GM12864 (cell line): Measurements from ENCODE around the gene ANXA4.

Experiments
- DNase-seq: peaks from one replicate; pipeline ENCODE4 v3.0.0-alpha.2; 2011; ENCODE audit warnings: low read depth
- H3K4me3 ChIP-seq: 2 replicates; pipeline ENCODE4 v1.5.1; 2011; ENCODE audit warnings: mild to moderate bottlenecking, low read depth, low read length, control low read depth
- TF ChIP-seq, protein P1 (sequence below): IDR thresholded peaks from 2 replicates; pipeline ENCODE4 v1.5.1; 2011; ENCODE audit warnings: low read depth, mild to moderate bottlenecking, moderate library complexity, low read length, control low read depth, inconsistent platforms; ENCODE audit errors: missing control alignments

Gene ANXA4

DNA sequence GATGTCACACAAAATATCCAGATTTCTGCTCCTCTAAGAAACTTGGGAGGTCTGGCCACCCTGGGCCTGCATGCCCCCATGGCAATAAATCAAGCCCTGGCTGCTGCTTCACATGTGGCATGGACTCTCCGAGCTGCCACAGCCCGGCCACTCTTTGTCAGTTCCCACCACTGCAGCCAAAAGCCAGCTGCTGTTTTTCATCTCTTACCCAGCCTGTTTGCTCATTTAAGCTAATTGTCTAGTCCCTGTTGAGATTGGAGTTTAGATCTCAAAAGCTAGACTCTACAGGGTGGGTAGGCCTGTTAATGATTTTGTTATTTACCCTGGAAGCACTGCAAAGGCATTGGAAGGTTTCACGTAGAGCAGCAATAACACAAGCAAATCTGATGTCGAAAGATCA lies 20.9 kb upstream of the ANXA4 start:
- TF ChIP-seq, protein P1, sequence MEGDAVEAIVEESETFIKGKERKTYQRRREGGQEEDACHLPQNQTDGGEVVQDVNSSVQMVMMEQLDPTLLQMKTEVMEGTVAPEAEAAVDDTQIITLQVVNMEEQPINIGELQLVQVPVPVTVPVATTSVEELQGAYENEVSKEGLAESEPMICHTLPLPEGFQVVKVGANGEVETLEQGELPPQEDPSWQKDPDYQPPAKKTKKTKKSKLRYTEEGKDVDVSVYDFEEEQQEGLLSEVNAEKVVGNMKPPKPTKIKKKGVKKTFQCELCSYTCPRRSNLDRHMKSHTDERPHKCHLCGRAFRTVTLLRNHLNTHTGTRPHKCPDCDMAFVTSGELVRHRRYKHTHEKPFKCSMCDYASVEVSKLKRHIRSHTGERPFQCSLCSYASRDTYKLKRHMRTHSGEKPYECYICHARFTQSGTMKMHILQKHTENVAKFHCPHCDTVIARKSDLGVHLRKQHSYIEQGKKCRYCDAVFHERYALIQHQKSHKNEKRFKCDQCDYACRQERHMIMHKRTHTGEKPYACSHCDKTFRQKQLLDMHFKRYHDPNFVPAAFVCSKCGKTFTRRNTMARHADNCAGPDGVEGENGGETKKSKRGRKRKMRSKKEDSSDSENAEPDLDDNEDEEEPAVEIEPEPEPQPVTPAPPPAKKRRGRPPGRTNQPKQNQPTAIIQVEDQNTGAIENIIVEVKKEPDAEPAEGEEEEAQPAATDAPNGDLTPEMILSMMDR = no peak
- no peak for DNase-seq
- no peak overlapping the region for H3K4me3 ChIP-seq

DNA sequence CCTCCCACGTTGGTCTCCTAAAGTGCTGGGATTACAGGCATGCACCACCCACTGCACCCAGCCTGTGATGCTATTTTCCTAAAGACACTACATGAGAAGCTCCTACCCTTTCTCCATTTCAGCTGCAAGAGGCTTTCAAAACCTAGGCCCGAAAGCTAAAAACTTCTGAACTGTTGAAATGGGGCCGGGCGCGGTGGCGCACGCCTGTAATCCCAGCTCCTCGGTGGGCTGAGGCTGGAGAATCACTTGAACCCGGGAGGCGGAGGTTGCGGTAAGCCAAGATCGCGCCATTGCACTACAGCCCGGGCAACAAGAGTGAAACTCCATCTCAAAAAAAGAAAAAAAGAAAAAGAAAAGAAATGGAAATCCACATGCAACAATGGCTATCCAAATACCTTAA lies 18.1 kb upstream of the ANXA4 start:
- TF ChIP-seq, protein P1 = no peak
- DNase-seq = no peak
- no peak overlapping the region for H3K4me3 ChIP-seq

DNA sequence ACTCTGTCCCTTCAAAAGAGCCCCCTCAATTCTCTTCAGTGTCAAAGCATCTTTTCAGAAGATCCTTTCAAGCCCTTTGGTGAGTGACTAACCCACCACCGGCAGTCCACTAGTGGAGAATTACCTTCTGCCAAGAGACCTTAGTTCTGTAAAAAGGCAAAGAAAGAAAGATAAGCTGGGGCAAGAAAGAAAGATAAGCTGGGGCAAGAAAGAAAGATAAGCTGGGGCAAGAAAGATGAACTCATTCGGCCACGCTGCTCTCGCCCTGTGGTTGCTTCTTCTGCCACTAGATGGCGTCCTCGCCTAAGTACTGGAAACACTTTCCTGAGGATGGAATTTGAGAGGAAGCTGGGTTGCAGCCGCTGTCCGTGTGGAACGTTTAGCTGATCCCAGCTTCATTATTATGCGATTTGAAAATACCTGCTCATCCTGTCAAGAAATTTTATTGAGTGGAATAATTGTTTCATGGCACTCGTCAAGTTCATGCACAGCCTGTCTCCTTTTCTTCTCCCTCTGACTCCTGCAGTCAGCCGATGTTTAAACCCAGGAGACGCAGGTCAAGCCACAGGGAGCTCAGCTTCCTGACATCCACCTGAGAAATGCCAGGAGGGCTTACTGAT lies 17.3 kb upstream of the ANXA4 start:
- H3K4me3 ChIP-seq = peak overlapping the region; percentile 37
- TF ChIP-seq, protein P1 = peak; percentile 86
- peak; percentile 60 for DNase-seq

DNA sequence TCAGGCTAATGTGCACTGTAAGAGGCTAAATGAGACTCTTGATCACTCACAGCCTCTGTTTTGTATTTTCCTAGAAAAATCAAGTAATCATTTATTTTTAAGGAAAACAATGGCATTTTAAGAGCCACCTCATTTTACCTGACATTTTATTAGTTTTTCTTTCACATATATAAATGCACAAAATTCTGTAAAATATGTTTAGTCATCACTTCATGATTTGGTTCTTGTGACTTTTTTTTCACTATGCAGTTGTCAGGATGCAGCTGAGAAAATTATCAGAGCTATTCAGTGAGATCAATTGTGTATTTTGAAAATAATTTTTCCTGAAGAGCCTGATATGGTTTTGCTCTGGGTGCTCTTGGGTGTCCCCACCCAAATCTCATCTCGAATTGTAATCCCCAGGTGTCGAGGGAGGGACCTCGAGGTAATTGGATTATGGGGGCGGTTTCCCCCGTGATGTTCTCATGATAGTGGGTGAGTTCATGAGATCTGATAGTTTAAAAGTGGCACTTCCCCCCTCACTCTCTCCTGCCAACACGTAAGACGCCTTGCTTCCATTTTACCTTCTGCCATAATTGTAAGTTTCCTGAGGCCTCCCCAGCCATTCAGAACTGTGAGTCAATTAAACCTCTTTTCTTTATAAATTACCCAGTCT lies 16.1 kb upstream of the ANXA4 start:
- TF ChIP-seq, protein P1 = no peak
- no peak overlapping the region for H3K4me3 ChIP-seq
- DNase-seq = no peak

DNA sequence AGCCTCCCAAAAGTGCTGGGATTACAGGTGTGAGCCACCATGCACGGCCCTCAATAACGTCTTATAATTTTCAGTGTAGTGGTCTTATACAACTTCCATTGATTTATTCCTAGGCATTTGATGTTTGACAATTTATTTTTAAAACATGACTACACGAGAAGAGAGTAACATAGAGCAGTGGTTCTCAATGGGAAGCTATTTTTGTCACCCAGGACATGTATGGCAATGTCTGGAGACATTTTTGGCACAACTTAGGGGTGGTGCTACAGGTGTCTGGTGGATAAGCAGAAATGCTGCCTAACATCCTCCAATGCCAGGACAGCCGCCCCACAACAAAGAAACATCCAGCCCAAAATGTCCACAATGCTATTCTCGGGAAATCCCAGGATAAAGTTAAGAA lies 12.7 kb upstream of the ANXA4 start:
- no peak for DNase-seq
- TF ChIP-seq, protein P1 = no peak
- H3K4me3 ChIP-seq = no peak overlapping the region

DNA sequence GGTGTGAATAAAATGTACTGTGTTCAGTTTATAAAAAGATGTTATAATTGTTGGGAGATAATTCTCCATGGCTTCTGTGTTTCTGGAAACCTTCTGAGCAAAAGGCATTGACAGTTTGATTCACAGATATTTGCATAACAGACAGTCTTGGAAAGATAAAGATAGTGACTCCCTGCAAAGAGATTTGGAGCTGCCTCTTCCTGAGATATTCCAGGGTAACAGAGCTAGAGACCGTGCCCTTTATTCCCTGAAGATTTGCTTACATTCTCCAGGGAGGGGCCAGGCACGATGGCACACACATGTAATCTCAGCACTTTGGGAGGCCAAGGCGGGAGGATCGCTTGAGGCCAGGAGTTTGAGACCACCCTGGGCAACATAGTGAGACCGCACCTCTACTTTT lies 12.2 kb upstream of the ANXA4 start:
- TF ChIP-seq, protein P1 = no peak
- no peak for DNase-seq

More for the DNA sequence above, 12.2 kb upstream of the ANXA4 start:
- no peak overlapping the region for H3K4me3 ChIP-seq
